Left colon (tissue), 2 donors: ENCODE data around the gene UPK1A. TPM values are rescaled to one million over a fixed set of nuclear protein-coding genes. Genes with fewer than 3 reads are reported as not detected.

Experiments used
- ATAC-seq: fragments of 200-7000 bp; cut with Tn5 transposase; one replicate; pipeline ENCODE4 v1.9.1; 2020; ENCODE audit warnings: mild to moderate bottlenecking, moderate library complexity
- DNase-seq, 2 donors: peaks; one replicate each; pipeline ENCODE4 v3.0.0-alpha.2; 2020
- intact Hi-C, 2 donors: fragments of 100-400 bp; cut with DNase I in 1 of 2; cut with micrococcal nuclease in 1 of 2; formaldehyde crosslinking; loops; one replicate each; pipeline versions ENCODE4 v1.11.2 to v1.14.0; 2022; cut with DNase I, micrococcal nuclease
- long read RNA-seq: library from polyadenylated mRNA; unstranded; transcript quantifications from one replicate; pipeline ENCODE4 v2.0.0, GENCODE V29; 2021
- total RNA-seq, 2 donors: library from RNA; stranded (reverse); fragmentation: NEBNext Ultra II Directional; extraction: Animal tissue kit (Norgen Biotek cat#: 25700); gene quantifications; one replicate each; pipeline ENCODE4 v1.2.1, GENCODE V29; 2021
- donor health status: DM: no; HTN: no; CAD: no.
- donor health status: DM: yes; HTN: yes; CAD: no.

UPK1A gene
- total RNA-seq: under 1 TPM; 0.20 to 0.27 TPM
- long read RNA-seq: 0 reads

DNA sequence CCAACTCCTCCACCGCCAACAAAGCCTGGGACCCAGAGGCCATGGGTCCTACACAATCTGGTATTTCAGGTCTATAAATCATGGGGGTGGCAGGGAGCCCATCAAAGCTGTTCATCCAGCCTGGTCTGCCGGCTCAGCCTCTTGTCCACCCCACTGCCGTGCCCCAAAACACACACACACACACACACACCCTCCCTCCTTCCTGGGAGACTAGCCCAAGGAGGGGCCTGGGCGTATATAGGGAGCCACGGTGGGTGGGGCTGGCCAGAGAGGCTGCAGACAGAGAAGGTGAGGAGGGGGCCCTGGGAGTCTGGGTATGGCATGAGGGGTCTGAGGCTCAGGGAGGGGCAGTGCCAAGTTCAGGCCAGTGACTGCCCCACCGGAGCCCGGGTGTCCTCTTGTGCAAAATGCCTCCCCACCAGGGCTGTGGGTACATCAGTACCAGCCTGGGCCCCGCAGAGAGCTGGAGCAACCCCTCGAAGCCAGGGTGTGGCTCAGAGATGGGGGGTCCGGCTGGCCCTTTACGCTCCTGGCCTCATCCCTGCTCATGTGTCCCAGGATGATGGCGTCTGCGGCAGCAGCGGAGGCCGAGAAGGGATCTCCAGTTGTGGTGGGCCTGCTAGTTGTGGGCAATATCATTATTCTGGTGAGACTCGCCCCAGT is at the start of gene UPK1A:
TSS of gene UPK1A (plus strand) at position 267 of the 663 bp plus-strand sequence. CDS start at position 563, 296 bp downstream.
- no peak for DNase-seq
- intact Hi-C loops: no loop called here
- ATAC-seq: peak; percentile 32

DNA sequence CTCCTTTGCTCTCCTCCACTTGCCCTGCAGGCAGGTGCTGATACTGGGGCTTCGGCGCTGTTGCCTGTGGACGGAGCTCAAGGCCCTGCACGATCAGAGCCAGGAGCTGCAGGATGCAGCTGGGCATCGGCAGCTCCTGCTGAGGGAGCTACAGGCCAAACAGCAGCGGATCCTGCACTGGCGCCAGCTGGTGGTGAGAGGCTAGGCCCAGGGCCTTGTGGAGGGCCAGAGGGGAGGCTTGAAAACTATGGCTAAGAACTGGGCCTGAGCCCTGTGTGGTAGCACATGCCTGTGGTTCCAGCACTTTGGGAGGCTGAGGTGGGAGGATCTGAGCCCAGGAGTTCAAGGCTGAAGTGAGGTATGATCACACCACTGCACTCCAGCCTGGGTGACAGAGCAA is 47.5 kb upstream of the UPK1A start:
- ATAC-seq (no peak), DNase-seq (no peak)
- intact Hi-C loops: no loop called here

DNA sequence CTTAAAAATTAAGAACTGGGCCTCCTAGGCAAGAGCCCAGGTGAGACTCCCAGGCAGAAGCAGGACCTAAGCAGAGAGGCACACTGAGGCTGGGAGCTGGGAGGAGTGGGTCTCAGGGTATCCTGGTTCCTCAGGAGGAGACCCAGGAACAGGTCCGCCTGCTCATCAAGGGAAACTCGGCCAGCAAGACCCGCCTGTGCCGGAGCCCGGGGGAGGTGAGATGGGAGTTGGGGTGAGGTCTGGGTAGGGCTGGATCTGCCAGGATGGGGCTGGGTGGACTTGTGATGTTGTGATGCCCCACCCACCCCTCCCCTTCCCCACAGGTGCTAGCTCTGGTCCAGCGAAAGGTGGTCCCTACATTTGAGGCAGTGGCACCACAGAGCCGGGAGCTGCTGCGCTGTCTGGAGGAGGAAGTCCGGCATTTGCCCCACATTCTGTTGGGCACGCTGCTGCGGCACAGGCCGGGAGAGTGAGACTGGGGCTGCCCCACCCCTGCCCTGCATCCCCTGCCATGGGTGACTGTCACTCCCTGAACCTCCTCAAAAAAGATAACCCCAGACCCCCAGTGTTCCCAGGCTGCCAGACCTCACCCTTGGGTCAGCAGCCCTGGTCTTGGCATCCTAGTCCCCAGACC is 46.9 kb upstream of the UPK1A start:
- DNase-seq: no peak
- no peak for ATAC-seq
- intact Hi-C loops: no loop called here

DNA sequence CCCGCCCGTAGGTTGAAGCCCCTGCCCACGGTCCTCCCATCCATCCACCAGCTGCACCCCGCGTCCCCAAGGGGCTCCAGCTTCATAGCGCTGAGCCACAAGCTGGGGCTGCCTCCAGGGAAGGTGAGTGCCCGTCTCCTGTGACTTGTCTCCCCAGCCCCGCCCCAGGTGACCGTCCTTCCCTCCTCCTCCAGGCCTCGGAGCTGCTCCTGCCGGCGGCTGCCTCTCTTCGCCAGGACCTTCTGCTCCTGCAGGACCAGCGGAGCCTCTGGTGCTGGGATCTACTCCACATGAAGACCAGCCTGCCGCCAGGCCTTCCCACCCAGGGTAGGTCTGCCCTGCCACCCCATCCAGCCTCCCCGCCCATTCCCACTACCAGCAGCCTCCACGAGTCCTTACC is 46.3 kb upstream of the UPK1A start:
- intact Hi-C loops: no loop called here
- DNase-seq (no peak), ATAC-seq (no peak)

DNA sequence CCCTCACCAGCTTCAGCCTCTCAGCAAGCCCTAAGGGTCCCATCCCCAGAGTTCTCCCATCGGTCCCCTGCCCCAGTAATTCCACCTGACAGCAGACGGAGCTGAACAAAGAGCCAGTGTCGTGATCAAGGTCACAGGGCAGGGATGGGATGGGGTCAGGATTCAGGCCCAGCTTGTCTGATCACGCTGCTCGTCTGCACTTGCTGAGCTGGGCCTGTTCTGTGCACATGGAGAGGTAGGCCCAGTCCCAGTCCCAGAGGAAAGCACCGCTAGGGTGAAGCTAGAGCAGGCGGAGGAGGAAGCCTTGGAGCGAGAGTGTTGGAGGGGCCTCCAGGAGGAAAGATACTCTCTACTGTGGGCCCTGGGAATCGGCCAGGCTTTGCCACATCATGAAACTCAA is 44.6 kb upstream of the UPK1A start:
- ATAC-seq (no peak), DNase-seq (no peak)
- intact Hi-C loops: no loop called here

DNA sequence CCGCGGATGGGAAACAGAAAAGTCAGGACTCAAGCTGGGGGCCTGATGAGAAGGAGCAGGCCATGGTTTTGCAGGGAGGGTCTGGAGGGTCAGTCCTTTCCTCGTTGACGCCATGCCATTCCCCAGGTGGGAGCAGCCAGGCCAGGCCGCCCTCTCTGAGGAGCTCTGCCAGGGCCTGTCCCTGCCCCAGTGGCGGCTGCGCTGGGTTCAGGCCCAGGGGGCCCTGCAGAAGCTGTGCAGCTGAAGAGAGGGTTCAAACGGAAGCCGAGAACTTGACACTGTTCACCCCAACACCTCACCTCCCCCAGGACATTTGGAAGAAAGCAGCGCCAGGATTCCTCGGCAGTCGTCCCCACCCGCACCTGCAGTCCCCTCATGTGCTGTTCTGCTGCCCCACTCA is 43.6 kb upstream of the UPK1A start:
- ATAC-seq (no peak), DNase-seq (no peak)
- intact Hi-C loops: no loop called here

DNA sequence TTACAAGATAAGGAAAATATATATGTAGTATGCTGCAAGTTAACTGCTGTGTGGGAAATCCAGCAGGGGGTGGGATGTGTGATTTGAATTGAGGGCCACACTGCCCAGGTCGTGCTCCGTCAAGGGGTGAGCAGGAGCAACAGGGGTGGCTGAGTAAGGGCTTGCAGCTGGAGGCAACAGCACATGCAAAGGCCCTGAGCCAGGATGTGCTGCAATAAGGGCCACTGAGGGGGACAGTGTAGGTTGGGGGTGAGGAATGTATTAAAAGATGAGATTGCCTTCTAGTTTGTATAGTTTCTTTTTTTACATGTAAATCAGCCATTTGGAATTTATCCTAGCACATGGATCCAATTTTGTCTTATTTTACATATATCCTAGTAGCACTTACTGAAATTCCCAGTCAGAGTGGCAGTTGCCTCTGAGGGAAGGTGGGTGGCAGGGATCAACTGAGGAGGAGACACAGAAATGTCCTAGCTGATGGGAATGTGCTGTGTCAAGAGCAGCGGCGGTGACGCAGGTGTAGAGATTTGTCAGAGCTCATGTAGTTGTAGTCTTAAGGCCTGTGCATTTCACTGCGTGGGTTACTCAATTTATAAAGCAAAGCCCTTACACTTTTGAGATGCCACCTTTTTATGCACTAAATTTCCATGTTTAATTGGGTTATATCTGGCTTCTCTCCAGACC is 42.8 kb upstream of the UPK1A start:
- DNase-seq (no peak), ATAC-seq (no peak)
- intact Hi-C loops: no loop called here

DNA sequence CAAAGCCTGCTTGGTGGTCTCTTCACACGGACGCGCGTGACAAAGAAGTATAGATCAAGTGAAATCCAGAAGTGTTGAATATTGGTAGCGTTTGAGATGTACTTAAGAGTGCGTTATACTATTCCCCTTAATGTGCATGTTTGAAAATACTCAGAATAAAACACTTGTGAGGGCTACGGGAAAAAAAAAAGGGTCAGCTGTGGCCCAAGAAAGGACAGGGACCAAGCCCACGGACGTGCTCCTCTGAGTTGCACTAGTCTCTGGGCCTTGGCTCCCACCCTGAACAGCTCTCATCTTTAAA is 38.1 kb upstream of the UPK1A start:
- no peak for ATAC-seq
- DNase-seq: no peak
- intact Hi-C loops: no loop called here

DNA sequence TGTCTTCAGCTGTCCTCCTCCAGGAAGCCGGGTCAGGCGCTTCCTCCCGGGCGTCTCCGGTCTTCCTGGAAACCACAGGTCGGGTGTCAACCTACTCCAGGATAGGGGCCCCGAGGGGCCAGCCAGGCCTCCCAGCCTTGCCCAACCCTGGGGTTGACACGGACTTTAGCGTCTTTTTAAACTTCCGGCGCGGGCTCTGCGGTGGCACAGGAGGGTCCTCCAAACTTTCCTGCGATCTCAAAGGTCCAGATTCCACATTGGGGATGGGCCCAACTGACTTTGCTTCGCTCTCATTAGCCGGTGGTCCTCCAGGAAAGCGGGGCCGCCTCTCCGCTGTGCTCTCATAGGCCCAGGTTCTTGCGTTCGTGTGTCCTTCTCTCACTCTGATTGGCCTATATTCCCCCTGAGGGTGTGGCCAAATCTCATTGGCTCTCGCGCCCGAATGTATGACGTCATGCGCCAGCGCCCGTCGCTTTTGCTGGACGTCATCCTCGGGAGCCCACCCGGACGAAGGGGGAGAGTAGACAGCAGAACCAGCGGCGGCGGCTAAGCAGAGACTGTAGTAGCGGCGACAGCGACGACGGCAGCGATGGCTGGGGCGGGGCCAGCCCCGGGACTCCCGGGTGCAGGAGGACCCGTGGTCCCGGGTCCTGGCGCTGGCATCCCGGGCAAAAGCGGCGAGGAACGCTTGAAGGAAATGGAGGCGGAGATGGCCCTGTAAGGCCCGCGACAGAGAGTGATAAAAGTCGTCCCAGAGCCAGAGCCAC is 37.6 kb upstream of the UPK1A start, which contains the start of gene RBM42:
TSS of gene RBM42 (plus strand) at position 472 of the 767 bp plus-strand sequence. CDS start at position 590, 118 bp downstream.
- intact Hi-C loops: no loop called here
- DNase-seq (peak; percentile 96 to 98), ATAC-seq (peak; percentile 99)

DNA sequence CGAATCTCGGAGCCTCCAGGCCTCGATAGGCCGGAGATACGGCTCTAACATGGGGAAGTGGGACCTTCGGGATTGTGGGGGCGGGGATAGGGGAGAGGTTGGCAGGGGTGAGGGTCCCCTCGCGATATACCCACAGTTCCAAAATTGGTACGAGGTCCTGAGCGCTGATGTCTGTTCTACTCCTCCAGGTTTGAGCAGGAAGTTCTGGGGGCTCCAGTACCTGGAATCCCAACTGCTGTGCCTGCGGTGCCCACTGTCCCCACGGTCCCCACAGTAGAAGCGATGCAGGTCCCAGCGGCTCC is 37.0 kb upstream of the UPK1A start:
- no peak for DNase-seq
- intact Hi-C loops: no loop called here
- ATAC-seq: no peak

DNA sequence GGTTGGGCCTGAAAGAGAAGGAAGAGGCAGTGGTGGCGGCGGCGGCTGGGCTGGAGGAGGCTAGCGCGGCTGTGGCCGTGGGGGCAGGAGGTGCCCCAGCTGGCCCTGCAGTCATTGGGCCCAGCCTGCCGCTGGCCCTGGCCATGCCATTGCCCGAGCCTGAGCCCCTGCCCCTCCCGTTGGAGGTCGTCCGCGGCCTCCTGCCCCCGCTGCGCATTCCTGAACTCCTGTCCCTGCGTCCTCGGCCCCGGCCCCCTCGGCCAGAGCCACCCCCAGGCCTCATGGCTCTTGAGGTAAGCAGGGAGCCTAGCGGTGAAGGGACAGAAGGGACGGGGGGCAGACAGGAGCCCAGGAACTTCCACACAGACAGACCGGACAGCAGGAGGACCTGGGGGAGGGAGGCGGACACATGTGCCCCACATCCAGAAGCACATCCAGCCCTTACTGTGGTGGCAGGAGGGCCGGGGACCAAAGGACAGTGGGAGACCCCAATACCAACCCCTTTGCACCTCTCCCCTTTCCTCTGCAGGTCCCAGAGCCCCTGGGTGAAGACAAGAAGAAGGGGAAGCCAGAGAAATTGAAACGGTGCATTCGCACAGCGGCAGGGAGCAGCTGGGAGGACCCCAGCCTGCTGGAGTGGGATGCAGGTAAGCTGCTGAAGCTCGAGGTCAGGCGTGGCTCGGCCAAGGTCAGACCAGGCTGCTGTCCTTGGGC is 32.4 kb upstream of the UPK1A start:
- ATAC-seq: no peak
- intact Hi-C loops: no loop called here

DNA sequence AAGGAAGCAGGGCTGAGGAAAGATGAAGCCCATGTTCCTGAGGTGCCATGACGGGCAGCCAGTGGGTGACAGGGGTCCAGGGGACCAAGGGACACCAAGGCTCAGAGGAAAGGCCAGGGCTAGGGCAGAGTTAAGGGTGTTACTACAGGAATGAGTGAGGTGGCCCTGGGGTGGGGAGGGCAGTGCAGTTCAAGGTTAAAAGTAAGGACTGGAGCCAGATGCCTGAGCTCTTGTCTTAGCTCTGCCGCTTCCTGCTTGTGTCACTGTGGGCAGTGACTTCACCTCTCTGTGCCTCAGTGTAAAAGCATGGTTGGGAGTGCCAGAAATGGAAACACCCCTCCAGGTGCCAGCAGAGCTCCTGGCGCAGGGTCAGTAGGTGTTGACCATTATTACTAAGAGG is 29.7 kb upstream of the UPK1A start:
- intact Hi-C loops: no loop called here
- ATAC-seq: no peak
- DNase-seq: no peak

More for the DNA sequence above, 32.4 kb upstream of the UPK1A start:
- DNase-seq: no peak

DNA sequence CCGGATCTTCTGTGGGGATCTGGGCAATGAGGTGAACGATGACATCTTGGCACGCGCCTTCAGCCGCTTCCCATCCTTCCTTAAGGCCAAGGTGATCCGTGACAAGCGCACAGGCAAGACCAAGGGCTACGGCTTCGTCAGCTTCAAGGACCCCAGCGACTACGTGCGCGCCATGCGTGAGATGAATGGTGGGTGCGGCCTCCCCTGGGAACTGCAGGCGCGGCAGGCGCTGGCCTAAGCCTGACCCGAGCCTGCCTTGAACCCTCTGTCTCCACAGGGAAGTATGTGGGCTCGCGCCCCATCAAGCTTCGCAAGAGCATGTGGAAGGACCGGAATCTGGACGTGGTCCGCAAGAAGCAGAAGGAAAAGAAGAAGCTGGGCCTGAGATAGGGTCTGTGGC is 29.2 kb upstream of the UPK1A start:
- DNase-seq (no peak), ATAC-seq (no peak)
- intact Hi-C loops: no loop called here

DNA sequence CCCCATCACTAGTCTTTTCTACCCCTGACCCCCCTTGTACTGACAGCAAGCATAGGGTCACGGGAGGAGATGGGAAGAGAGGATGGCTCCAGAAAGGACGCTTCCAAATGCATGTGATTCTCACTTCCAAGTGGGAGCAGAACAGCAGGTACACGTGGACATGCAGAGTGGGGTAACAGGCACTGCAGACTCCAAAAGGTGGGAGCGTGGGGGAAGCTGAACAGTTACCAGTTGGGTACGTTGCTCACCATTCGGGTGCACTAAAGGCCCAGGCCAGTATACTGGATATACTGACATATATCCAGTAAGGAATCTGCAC is 27.0 kb upstream of the UPK1A start:
- intact Hi-C loops: no loop called here
- DNase-seq (no peak), ATAC-seq (no peak)

DNA sequence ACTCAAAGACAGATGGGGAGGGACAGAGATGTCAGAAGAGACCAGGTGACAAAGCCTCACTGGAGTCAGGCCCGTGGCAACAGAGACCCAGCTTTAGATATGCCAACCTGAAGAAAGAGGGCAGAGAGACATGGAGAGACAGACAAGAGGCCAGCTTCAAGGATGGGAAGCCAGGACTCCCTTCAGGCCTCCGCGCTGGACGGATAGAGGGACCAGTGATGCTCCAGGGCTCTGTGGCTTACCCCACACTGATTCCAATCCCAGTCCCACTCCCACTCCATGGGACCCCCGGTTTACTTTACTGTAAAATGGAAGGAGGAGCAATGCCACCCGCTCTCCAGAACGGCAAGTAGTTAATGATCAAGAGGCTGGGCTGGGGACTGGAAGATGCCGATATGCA is 26.5 kb upstream of the UPK1A start:
- DNase-seq: no peak
- ATAC-seq: no peak
- intact Hi-C loops: no loop called here

DNA sequence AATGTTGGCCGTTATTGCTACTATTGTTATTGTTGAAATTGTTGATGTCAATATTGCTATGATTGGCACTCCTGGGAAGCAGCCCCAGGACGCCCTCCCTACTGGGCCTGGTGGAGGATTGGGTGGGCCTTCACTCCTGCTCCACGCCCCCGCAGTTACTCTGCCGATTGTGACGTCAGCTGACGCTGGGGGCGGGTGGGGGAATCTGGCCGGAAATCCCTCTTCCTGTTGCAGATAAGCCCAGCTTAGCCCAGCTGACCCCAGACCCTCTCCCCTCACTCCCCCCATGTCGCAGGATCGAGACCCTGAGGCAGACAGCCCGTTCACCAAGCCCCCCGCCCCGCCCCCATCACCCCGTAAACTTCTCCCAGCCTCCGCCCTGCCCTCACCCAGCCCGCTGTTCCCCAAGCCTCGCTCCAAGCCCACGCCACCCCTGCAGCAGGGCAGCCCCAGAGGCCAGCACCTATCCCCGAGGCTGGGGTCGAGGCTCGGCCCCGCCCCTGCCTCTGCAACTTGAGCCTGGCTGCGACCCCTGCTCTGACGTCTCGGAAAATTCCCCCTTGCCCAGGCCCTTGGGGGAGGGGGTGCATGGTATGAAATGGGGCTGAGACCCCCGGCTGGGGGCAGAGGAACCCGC is 24.7 kb upstream of the UPK1A start, which contains the start of gene ETV2:
TSS of gene ETV2 (plus strand) at position 231 of the 637 bp plus-strand sequence. CDS start 716 bp downstream, outside the sequence.
- intact Hi-C loops: no loop called here
- DNase-seq: peak; percentile 35 to 37
- no peak for ATAC-seq

DNA sequence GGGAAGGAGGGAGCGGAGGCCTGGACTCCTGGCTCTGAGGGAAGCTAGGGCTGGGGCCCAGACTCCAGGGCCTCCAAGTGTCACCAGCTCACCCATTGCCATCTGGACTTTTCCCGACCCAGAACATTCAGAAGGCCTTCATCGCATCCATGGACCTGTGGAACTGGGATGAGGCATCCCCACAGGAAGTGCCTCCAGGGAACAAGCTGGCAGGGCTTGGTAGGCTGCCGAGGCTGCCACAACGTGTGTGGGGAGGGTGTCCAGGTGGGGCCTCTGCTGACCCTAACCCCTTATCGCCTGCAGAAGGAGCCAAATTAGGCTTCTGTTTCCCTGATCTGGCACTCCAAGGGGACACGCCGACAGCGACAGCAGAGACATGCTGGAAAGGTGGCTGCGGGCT is 24.0 kb upstream of the UPK1A start:
- intact Hi-C loops: no loop called here
- ATAC-seq (no peak), DNase-seq (no peak)

DNA sequence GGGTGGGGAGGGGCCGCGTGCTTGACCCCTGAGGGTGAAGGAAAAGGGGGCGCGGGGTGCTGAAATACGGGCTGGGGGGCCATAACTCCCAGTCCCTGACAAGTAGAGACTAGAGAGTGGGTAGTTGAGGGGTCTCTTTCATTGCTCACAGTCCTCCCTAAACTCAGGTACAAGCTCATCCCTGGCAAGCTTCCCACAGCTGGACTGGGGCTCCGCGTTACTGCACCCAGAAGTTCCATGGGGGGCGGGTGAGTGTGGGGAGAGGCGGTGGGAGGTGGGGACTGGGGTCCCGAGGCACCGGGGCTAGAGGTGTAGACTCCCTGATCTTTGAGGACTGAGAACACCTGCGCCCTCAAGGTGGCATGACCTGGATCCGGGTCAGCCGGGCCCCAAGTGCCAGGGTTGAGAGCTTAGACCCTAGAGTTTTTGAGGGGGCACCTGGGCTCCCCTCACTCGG is 23.5 kb upstream of the UPK1A start:
- intact Hi-C loops: no loop called here
- DNase-seq (peak in 1 of 2 donors; percentile 36), ATAC-seq (no peak)
